Umbilical cord (tissue), 1 donor: ENCODE results near the gene ANO5. TPM values are rescaled to one million over a fixed set of nuclear protein-coding genes. Genes with fewer than 3 reads are reported as not detected.

Experiments
- total RNA-seq: library from RNA; depleted of rRNA; stranded (reverse); fragments of >200 nt; gene quantifications from one replicate; pipeline ENCODE4 v1.2.3, GENCODE V29; 2014; ENCODE audit warnings: low replicate concordance; ENCODE audit not compliant: insufficient read depth

The ANO5 gene
- total RNA-seq, 1 donor from 2014 or later: 2.6 TPM

Other genes with a start within 250 kb of the ANO5 start
- gene SLC17A6, start 145.3 kb downstream of the ANO5 start, total RNA-seq: 7.0 TPM